Measurements from ENCODE around the gene SLC7A7. TPM values are rescaled to one million over a fixed set of nuclear protein-coding genes. Genes with fewer than 3 reads are reported as not detected.
"Not testable (repeated sequence)": the region's sequence is repeated elsewhere in the genome, so short reads cannot be mapped to it uniquely, and the experiment has no call there.

Gene SLC7A7
- 1.1 TPM in 1 of 2 replicates, not detected in the other for total RNA-seq (2014; rRNA removed; shearing (Covaris generic))
- polyA plus RNA-seq (2014; cell fraction: nucleus; rRNA removed): not detected in 2 replicates

DNA sequence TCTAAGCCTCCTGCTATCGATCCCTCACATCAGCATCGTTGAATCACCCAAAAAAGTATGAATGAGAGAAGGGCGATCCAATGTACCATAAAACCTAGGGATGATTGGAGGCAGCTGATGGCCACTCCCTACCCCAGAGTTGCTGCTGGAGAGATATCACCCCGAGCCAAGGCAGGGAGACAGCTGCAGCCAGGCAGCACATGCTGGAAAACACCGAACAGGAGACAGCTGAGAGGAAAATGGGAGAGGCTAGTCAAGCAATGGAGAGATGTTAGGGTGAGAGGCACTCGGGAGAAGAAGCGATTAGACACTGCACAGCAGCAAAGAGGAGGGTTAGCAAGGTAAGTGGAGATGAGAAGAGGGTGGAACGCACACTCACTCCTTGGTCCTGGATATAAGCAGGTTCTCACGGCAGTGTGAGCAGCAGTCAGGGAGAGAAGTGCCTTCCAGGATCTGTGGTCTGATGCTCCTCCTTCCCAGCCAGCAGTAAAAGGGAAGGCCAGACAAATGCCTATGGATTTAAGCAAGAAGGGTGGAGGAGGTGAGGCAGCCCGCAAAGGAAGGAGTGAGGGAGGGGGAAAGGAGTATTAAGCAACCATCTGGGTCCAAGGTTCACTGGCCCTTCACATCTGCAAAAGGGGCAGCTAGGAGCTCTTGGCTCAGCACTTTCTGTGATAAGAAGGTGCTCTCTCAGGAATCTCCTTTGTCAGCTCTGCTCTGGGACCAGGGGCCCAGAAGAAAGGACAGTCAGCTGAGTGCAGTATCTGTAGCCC is at the start of gene SLC7A7:
SLC7A7 (minus strand) TSS at position 495 of the 773 bp plus-strand sequence. CDS start 2,037 bp downstream, outside the sequence.
- no peak for DNase-seq (ENCODE audit: extremely low read depth, low read depth)

DNA sequence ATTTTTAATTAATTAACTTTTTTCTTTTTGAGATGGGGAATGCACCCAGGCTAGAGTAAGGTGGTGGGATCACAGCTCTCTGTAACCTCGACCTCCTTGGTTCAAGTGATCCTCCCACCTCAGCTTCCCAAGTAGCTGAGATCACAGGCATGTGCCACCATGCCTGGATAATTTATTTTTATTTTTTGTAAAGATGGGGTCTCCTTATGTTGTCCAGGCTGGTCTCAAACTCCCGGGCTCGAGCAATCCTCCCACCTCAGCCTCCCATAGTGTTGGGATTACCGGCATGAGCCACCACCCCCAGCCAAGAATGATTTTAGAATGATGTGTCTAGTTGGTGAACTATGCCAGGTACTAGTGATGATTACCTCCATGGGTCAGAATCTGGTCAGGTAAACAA is 49.7 kb upstream of the SLC7A7 start:
- no peak for DNase-seq (ENCODE audit: extremely low read depth, low read depth)

DNA sequence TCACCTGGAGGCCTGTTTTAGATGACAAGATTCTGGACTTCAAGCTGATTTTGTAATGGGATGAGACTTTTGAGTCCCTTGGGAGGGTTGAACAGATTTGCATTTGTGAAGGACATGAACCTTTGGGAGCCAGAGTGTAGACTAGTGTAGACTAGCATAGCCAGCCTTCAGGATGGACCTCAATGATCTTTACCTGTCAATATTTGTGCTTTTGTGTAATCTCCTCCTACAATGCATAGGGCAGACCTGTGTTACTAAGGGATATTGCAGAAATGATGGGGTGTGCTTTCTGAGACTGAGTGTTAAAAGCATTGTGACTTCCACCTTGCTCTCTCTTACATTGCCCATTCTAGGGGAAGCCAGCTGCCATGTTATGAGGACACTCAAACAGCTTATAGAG is 46.4 kb upstream of the SLC7A7 start:
- DNase-seq (ENCODE audit: extremely low read depth, low read depth): no peak

DNA sequence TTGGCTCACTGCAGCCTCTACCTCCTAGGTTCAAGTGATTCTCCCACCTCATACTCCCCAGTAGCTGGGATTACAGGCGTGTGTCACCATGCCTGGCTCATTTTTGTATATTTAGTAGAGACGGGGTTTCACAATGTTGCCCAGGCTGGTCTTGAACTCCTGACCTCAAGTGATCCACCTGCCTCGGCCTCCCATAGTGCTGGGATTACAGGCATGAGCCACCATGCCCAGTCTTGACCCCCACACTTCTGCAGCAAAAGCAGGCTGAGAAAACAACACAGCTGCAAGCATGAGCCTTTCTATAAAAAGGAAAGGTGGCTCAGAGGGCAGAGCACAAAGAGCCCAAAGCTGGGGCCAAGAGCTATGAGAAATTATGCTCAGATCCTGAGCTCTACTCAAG is 45.1 kb upstream of the SLC7A7 start:
- not testable (repeated sequence) for DNase-seq (ENCODE audit: extremely low read depth, low read depth)

DNA sequence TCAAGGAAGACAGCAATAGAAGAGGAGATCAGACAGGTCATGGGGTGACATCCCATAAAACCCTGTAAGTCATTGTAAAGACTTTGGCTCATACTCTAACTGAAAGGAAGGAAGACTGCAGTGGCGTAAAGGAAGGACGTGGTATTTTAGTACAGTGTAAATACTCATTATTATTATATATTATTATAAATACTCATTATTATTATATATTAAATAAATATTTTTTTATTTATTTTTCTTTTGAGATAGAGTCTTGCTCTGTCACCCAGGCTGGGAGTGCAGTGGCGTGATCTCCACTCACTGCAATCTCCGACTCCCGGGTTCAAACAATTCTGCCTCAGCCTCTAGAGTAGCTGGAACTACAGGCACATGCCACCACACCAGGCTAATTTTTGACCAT is 41.2 kb upstream of the SLC7A7 start:
- DNase-seq (ENCODE audit: extremely low read depth, low read depth): no peak

DNA sequence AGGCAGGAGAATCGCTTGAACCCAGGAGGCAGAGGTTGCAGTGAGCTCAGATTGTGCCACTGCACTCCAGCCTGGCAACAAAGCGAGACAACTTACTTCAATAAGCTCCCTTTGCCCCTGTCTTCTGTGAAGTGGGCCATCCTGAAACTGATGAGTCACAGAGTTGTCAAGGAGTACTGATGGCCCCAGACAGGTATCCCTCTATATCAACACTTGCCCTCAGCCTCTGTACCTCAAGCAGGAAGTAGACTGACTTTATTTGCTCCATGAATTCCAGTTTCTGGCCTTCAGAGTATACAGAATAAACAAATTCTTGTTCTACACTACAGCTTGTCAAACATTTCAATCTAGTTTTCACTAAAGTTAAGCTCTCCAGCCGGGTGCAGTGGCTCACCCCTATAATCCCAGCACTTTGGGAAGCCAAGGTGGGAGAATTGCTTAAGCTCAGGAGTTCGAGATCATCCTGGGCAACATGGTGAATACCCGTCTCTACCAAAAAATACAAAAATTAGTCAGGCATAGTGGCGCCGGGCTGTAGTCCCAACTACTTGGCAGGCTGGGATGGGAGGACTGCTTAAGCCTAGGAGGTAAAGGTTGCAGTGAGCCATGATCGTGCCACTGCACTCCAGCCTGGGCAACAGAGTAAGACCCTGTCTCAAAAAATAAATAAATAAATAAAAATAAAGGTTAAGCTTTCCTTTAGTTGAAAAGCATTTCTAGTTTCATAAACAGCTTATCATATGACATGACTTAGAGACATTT is 39.9 kb upstream of the SLC7A7 start:
- DNase-seq (ENCODE audit: extremely low read depth, low read depth): no peak

DNA sequence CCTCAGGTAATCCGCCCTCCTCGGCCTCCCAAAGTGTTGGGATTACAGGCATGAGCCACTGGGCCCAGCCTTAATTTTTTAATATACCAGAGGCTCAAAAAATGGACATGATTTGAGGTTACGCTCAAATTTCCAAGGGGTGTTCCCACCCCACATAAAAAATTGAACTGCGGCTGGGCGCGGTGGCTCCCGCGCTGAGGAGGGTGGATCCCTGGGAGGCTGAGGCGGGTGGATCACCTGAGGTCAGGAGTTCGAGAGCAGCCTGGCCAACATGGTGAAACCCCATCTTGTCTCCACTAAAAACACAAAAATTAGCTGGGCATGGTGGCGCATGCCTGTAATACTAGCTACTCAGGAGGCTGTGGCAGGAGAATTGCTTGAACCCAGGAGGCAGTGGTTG is 39.1 kb upstream of the SLC7A7 start:
- DNase-seq (ENCODE audit: extremely low read depth, low read depth): not testable (repeated sequence)

DNA sequence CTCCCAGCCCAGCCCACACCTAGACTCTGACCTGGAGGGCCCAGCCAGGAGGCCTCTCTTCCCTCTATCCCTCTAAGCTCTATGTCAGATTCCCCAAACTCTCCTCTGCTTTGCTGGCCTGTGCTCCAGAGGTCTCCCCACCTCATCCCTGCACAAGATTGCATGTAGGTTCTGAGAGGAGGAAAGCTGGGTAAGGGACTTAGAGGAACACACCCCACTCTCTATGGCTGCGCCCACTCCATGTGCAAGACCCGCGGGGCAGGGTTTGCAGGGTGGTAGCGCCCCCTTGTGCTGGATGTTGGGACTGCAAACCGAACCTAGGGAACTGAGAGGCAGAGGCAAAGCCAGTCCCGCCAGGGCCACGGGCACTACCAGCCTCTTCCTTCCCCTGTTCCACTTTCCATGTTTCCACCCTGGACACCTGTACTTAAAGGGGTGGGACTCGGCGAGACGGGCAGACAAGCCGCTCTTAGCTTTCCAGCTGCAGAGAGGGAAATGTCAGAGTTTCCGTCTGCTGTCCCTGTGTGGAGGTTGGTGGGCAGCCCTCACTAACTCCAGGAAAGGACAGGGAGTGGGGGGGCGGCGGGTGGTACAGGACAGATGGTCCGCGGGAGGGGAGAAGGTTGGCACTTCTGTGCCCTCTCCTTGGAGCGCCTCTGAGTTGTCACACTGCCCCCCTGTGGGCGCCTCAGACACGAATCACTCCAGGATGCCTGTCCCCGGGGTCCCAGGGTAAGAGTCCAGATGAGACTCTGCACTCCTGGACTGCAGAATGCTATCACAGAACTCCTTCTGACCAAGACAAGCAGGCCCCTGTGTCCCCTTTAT is 37.9 kb upstream of the SLC7A7 start:
- DNase-seq (ENCODE audit: extremely low read depth, low read depth): peak; percentile 69

DNA sequence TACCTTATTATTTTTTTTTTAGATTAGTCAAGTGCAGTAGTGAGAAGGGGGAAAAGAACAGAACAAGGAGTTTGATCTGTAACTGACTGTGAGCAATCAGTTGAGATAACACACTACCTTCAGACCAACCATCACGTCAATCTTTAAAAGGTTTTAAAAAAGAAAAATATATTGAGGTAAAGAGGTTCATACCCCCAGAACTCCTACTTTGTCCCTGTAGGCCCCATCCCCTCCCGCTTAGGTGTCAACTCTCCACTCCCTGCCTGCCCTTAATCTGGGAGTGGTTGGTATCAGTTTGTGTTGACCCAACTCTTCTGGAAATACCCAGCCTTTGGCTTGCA is 37.3 kb upstream of the SLC7A7 start:
- DNase-seq (ENCODE audit: extremely low read depth, low read depth): no peak

DNA sequence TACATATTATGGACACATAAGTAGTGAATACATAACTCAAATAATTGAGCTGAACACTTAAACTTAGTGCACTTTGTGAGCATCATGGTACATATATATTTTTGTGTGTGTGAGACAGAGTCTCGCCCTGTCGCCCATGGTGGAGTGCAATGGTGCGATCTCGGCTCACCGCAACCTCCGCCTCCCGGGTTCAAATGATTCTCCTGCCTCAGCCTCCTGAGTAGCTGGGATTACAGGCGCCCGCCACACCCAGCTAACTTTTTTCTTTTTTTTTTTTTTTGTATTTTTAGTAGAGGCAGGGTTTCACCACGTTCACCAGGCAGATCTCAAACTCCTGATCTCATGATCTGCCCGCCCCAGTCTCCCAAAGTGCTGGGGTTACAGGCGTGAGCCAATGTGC is 36.9 kb upstream of the SLC7A7 start:
- not testable (repeated sequence) for DNase-seq (ENCODE audit: extremely low read depth, low read depth)

DNA sequence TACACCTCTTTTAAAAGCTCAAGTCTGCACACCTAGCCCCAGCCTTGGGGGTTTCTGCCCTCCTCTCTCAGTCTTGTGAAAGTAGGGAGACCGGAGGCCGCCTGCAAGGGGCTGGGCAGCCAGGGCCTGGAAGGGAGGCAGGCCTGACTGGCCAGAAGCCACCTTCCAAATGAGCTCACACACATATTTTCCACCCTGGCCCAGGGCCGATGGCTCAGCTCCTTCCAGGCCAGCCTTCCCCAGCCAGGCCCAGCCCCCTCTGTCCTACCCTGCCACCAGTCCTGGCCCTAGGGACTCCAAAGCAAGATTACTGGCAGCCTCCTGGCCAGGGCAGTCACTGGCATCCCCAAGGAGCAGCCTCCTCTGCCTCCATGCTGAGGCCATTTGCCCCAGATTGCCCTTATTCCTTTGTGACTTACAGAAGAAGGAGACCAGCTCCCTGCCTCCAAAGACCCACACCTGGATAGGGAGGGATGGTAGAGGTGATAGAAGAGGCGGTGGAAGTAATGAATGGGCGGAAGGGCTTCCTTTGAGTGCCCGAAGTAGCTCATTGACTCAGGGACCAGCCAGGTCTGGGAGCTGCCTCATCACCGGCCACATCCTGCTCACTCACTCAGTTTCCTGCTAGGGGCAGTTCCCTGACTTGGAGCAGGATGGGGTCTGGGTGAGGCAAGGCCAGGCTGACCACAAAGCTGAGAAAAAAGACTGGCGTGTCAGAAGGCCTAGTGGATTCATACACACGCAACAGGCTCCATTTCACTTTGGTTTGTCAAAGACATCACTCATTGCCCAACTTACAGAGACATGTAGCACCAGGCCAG is 35.9 kb upstream of the SLC7A7 start:
- no peak for DNase-seq (ENCODE audit: extremely low read depth, low read depth)

DNA sequence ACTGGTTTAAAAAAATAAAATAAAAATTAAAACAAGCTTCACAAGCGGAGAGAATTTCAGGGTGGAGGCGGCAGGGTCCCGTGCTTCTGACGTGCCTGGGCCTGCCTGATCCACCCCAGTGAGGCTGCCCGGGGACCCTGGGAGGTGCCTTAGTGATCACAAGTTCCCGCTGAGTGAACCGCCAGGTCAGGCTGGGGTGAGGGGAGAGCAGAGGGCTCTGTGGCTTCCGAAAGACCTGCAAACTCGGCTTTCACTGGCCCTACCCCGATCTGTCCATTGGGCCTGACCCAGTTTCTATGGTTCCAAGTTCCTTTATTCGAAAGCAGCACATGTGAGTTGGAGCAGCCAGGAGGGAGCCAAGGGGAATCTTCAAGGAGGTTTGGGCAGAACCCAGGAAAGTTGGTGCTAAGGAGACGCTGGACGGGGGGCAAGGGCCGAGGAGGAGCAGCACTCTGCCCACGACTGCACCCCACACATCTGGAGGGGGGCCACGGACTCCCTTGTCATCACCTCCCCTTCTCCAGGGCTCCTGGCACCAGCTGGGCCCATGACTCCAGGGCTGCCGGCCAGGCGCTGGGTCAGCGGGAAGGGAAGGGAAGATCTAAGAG is 34.1 kb upstream of the SLC7A7 start:
- DNase-seq (ENCODE audit: extremely low read depth, low read depth): no peak

DNA sequence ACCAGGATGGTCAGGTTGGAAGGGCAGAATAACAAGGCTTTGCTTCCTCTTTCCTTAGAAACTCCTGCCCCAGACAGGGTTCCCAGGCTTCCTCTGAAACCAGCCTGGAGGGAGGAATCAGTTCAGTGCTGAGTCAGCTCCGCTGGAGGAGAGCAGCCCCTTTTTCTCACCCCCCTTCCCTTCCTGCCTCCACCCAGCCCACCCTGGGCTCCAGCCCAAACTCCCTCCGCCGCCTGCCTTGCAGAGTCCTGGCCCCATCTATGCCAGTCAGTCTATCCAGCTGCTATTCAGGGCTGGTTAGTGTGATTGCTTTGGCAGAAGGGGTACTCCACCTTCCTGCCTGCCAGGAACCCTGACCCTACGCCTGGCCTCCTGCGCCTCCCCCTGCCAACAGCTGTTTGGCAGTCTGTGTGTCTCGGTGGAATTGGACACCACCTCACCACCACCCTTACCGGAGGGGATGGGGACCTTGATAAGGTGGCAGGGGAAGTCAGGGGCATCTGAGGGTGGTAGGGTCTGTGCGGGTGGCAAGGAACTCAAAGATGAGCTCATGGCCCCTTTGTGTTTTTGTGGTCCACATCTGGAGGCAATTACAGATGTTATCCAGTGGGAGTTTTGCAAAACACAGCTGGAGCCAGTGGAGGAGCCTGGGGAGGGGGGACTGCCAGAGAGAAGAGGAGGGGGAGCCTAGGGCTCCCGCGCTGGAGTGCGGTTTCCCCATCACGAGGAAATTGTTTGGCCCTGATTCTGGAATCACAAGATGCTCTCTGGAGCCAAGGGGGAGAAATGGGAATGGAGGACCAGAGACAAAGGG is 33.3 kb upstream of the SLC7A7 start:
- DNase-seq (ENCODE audit: extremely low read depth, low read depth): no peak

DNA sequence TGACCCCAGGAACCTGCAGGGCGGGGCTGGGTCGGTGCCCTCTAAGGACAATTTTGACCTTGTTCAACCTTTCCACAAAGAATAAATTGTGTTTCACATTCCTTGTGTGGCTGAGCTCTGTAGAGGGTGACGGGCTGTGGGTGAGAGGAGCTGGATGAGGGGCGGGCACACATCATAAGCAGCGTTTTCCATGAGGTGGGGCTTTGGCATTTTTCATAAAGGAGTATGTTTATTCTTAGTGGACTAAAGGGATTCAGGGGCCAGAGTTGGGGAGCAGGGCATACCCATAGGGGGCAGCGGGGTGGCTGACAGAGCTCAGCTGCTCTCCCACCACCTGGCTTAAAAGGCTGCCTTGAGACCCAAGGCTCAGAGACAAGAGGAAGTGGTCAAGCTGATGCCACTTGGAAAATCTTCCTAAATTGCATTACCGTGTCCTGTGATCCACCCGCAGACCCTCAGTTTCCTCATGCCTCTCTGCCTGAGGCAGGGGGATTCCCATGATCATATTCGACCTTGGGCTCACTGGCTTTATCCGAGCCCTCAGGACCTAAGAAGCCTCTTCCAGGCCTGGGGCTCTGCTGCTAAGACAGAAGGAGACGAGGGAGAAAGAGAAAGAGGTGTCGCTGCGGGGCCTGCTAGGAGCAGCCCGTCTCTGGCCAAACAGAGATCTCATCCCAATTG is 32.6 kb upstream of the SLC7A7 start:
- no peak for DNase-seq (ENCODE audit: extremely low read depth, low read depth)

DNA sequence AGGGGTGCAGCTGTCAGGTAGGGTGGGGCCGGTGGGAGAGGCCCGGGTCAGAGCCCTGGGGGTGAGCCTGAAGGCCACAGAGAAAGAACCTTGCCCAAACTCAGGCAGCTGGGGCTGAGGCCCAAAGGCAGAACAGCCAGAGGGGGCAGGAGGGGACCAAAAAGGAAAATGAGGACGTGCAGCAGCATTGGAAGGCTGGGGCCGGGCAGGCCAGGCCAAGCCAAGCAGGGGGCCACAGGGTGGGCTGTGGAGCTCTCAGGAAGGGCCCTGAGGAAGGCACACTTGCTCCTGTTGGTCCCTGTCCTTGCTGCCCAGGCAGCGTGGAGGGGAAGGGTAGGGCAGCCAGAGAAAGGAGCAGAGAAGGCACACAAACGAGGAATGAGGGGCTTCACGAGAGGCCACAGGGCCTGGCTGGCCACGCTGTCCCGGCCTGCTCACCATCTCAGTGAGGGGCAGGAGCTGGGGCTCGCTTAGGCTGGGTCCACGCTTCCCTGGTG is 31.6 kb upstream of the SLC7A7 start:
- no peak for DNase-seq (ENCODE audit: extremely low read depth, low read depth)

DNA sequence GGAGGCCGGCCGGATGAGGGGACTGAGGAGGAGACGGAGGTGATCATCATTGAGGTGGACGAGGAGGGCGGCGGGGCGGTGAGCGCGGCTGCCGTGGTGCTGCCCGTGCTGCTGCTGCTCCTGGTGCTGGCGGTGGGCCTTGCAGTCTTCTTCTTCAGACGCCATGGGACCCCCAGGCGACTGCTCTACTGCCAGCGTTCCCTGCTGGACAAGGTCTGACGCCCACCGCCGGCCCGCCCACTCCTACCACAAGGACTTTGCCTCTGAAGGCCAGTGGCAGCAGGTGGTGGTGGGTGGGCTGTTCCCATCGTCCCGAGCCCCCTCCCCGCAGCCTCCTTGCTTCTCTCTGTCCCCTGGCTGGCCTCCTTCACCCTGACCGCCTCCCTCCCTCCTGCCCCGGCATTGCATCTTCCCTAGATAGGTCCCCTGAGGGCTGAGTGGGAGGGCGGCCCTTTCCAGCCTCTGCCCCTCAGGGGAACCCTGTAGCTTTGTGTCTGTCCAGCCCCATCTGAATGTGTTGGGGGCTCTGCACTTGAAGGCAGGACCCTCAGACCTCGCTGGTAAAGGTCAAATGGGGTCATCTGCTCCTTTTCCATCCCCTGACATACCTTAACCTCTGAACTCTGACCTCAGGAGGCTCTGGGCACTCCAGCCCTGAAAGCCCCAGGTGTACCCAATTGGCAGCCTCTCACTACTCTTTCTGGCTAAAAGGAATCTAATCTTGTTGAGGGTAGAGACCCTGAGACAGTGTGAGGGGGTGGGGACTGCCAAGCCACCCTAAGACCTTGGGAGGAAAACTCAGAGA is 30.8 kb upstream of the SLC7A7 start:
- no peak for DNase-seq (ENCODE audit: extremely low read depth, low read depth)

DNA sequence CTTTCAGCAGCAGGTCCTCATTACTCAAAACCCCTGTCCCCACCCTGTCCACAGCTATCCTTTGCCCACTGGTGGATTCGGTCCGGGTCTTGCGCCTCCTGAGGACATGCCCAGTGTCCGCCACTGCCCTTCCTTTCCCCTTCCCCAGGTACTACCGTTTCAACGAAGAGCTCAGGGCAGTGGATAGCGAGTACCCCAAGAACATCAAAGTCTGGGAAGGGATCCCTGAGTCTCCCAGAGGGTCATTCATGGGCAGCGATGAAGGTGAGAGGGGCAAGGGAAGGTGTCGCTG is 29.8 kb upstream of the SLC7A7 start:
- DNase-seq (ENCODE audit: extremely low read depth, low read depth): no peak

Data from NCI-H460 (cell line).